GM19324 (cell line): Measurements from ENCODE around the gene CTPS2.

Source experiments
- ATAC-seq: cut with Tn5 transposase; IDR thresholded peaks from one replicate; pipeline ENCODE4 v1.9.1; 2021; ENCODE audit warnings: mild to moderate bottlenecking, moderate library complexity; ENCODE audit not compliant: unreplicated experiment, low FRiP score

Gene CTPS2

DNA sequence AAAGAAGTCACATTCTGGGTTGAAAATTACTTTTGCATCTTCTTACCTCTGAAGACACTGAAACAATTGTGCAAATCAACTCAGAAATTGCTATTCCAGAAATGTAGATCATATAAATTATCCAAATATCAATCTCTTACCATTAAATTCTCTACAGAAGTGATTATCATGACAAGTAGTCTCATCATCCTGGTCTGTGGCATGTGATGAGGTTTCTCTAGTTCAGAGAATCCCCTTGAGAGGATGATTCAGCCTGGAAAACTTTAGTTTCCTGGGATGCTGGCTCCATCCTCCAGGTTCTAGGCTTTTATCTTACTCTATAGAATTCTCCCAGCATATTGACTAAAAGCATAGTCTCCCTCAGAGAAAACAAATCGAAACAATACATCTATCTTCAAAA lies 138.7 kb downstream of the CTPS2 start:
- ATAC-seq: no peak

- no peak for ATAC-seq
Measured at GRCh38 chrX:16567681-16568080, 144.8 kb downstream of the CTPS2 start.

GRCh38 chrX:16566571-16566970 lies 145.9 kb downstream of the CTPS2 start:
- no peak for ATAC-seq

- ATAC-seq: no peak
Measured at GRCh38 chrX:16560173-16560572, 152.3 kb downstream of the CTPS2 start.

DNA sequence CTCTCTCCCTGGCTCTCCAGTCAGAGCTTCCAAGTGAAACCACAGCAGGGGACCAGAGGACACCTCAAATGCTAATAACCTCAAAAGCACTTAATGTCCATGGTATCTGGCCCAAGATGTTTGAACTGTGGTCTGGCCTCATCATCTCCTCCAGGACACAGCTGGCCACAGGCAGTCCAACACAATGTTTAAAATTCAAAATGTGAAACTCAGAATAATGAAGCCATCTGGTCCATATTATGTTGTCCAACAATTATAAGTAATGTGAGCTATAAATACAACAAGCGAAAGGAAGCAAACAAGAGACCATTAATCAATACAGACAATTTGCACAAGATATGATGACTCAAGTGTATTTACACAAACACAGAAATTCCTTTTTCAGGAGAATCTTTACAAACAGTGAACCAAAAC lies 153.3 kb downstream of the CTPS2 start:
- ATAC-seq: no peak

- ATAC-seq: no peak
Measured at GRCh38 chrX:16558489-16558888, 154.0 kb downstream of the CTPS2 start.

DNA sequence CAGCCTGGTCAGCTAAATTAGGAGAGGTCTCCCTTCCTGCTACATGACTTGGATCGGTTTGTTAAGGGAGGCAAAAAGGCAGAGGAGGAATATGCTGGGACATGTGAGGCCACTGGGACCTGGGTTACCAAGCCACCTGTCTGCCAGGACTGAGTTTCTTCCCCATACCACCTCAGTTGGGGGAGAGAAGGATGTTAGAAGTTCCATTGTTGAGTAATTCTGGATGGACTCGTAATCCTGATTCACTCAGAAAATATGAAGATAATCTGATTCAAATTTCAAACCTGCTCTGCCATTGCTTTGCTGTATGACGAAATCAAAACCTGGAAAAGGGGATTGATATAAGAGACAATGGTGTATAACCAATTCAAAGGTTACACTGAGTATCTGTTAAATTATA lies 159.9 kb downstream of the CTPS2 start:
- ATAC-seq: no peak

DNA sequence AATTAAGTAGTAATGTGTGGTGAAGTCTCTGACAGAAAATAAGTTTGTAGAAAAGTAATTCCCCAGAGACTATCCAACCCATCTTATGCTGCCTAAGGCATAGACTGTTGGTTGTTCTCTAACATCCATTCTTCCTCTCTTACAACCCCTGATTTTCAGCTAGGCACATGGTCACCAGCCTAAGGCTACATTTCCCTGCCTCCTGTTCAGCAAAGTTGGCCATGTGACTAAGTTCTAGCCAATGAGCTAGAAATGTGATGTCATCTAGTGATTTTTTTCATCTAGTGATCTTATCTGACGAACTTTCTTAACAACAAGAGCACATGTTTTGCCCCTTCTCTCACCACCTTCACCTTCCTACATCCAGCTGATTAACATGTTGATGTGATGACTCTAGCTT lies 164.8 kb downstream of the CTPS2 start:
- ATAC-seq: no peak

GRCh38 chrX:16544969-16545368 lies 167.5 kb downstream of the CTPS2 start:
- ATAC-seq: no peak
